ENCODE measurements around the gene HFE.
A peak's percentile ranks its signal among the peaks of the same experiment; 100 is the strongest.
"Not testable (repeated sequence)": the region's sequence is repeated elsewhere in the genome, so short reads cannot be mapped to it uniquely, and the experiment has no call there.

The HFE gene

DNA sequence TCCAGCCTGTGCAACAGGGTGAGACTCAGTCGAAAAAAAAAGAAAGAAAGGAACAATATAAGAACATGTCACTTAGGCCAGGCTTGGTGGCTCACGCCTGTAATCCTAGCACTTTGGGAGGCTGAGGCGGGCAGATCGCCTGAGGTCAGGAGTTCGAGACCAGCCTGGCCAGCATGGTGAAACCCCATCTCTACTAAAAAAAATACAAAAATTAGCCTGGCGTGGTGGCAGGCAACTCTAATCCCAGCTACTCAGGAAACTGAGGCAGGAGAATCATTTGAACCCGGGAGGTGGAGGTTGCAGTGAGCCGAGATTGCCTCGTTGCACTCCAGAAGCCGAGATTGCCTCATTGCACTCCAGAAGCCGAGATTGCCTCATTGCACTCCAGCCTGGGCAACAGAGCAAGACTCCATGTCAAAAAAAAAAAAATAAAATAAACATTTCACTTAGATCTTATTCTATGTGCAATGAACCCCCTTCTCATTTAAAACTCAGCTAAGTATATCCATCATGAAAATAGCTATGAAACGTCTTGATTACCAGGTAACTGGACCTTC is 28.7 kb upstream of the HFE start:
- DNase-seq (ENCODE audit: low read depth), result not testable (repeated sequence)

DNA sequence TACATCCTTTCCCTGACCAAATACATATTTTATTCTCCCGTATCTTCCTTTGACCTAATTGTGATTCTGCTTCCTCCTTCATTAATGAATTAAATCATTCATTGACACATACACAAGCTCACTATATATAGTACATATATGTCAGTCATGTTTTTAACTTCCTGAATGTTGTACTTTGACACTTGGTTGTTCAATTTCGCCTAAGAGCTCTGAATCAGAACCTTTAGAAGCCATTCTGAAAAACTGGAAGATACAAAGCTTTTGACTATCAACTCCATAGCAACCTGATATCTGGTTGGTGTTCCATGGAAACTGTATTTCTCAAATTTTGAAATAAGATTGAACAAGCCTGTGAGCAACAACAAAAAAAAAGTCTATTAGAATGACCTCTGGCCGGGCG is 27.3 kb upstream of the HFE start:
- no peak for DNase-seq (ENCODE audit: low read depth)

DNA sequence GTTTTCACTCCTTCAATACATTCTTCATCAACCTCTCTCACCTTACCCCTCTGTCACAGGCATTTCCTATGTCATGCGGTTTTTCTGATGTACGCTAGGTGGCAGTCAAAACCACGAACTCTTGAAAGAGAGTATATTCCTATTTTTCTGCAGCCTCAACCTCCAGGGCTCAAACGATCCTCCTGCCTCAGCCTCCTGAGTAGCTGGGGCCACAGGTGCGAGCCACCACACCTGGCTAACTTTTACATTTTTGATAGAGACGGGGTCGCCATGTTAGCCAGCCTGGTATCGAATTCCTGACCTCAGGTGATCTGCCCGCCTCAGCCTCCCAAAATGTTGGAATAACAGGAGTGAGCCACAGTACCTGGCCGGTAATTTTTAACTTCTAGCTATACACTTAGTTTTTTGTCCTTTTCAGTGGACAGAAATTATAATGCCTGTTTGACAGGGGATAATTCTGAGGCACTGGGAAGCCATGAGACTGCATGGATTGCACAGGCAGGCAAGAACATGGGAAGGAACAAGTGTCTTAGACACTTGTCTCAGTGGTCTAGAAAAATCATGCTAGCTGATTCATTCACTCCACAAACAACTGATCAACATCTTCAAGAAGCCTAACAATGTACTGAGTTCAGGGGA is 22.5 kb upstream of the HFE start:
- no peak for DNase-seq (ENCODE audit: low read depth)

DNA sequence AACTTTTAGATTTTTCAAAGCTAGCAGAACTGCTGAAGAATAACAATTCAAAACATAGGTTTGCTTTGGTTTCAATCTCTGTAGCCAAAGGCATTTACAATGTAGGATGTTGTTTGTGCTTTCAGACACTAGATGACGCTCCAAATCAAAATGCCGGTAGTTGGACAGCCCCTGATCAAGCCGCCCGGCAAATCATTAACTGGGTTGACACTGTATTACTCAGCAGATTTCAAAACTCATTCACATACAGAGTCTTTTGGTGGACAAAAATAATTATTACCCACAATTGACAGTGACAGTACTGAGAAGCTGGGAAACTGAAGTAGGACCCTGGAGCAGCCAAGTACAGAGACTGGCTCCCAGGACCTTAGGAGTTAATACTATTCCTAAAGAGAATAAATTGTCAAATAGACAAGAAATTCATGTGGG is 21.3 kb upstream of the HFE start:
- DNase-seq (ENCODE audit: low read depth), result peak; percentile 21

DNA sequence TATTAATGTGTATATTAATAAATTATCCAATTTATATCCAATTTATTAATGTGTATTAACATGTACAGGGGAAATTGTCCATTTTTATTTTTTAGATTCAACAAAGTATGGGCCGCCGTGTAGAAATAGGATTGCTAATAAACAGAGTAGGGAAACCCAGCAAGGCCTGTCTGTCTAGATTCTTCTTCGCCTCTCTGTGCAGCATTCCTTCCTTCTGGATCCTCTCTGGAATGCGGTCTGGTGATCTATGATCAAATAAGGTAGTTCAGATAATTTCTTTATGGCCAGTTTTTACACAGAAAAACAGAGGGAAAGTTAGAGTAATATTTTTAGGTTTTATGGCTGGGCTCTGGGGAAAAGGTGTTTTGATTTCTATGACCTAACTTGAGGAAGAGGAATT is 19.9 kb upstream of the HFE start:
- no peak for DNase-seq (ENCODE audit: low read depth)

DNA sequence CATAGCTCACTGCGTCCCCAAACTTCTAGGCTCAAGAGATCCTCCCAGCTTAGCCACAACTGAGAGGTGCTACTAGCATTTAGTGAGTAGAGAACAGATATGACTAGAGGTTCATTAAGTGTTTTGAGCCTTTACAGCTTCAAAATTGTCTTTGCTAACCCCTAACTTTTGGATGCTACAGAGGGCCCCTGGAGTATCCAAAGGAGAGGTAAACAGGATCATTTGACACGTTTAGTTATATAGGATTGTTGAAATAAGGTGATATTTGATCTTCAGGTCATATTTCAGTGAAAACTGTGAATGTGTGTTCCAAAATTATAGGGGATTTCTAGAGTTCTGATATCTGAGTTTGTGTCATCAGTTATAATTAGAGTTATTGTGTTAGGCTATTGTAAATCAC is 19.2 kb upstream of the HFE start:
- DNase-seq (ENCODE audit: low read depth), result no peak

DNA sequence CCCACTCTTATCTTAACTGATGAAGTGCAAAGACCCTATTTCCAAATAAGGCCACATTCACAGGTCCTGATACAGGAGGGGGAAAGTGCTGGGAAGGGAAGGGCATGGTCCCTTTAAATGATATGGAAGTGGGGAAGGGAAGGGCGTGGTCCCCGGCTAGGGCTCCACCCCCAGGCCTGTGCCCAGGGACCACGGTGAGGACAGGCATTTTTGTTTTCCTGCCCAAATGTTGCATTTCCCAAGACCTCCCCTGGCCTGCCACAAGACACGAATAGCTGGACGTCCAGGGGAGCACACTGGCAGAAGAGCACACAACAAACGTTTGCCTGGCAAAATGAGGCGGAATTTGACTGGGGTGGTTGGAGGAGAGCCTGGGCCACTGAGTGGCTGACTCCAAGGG is 16.1 kb upstream of the HFE start:
- DNase-seq (ENCODE audit: low read depth), result no peak

DNA sequence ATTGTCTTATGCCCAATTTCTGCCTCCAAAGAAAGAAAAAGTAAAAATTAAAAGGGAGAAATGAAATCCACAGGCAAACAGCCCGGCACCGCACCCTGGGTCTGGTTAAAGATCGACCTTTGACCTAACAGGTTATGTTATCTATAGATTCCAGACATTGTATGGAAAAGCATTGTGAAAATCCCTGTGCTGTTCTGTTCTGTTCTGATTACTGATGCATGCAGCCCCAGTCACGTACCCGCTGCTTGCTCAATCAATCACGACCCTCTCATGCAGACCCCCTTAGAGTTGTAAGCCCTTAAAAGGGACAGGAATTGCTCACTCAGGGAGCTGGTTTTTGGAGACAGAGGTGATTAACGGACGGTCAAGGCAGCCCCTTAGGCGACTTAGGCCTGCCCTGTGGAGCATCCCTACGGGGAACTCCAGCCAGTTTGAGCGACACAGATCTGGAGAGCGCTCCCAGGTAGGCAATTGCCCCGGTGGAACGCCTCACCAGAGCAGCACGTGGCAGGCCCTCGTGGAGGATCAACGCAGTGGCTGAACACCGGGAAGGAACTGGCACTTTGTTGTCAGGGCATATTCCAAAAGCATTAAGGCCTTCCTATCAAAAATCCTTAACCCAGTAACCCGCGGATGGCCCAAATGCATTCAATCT is 12.0 kb upstream of the HFE start:
- no peak for DNase-seq (ENCODE audit: low read depth)

DNA sequence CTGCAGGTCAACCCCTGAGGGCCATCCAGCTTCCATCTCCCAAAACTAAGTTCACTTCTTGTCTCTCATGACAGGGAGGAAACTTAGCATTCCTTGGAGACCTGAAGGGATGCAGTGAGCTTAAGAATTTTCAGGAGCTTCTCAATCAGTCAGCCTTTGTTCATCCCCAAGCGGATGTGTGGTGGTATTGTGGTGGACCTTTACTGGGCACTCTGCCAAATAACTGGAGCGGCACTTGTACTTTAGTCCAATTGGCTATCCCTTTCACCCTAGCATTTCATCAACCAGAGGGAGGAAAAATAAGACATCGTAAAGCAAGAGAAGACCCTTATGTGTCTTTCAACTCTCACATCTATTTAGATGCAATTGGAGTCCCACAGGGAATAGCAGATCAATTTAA is 9.2 kb upstream of the HFE start:
- DNase-seq (ENCODE audit: low read depth), result not testable (repeated sequence)

DNA sequence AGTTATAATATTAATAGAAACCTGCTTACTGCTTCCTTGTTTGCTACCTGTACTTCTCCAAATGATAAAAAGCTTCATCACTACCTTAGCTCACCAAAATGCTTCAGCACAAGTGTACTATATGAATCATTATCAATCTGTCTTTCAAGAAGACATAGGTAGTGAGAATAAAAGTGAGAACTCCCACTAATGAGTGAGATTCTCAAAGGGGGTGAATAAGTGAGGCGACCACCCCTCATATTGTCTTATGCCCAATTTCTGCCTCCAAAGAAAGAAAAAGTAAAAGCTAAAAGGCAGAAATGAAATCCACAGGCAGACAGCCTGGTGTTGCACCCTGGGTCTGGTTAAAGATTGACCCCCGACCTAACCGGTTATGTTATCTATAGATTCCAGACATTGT is 6.1 kb upstream of the HFE start:
- not testable (repeated sequence) for DNase-seq (ENCODE audit: low read depth)

DNA sequence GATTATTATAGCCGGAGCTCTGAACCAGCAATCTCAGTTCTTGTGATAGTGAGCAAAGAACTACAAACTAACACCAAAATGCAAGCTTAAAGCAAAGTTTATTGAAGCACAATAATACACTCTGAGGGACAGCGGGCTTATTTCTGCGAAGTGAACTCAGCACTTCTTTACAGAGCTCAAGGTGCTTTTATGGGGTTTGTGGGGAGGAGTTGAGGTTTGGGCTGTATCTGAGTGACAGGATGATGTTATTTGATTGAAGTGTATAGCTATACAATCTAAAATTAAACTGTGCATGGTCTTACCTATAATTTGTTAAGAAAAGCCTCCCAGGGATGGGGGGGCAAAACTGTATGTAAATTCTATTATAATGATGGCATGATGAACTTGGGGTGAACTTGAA is 1.0 kb upstream of the HFE start:
- peak; percentile 55 for DNase-seq (ENCODE audit: low read depth)

DNA sequence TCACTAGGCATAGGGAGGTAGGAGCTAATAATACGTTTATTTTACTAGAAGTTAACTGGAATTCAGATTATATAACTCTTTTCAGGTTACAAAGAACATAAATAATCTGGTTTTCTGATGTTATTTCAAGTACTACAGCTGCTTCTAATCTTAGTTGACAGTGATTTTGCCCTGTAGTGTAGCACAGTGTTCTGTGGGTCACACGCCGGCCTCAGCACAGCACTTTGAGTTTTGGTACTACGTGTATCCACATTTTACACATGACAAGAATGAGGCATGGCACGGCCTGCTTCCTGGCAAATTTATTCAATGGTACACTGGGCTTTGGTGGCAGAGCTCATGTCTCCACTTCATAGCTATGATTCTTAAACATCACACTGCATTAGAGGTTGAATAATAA is 1.1 kb downstream of the HFE start:
- DNase-seq (ENCODE audit: low read depth), result no peak

DNA sequence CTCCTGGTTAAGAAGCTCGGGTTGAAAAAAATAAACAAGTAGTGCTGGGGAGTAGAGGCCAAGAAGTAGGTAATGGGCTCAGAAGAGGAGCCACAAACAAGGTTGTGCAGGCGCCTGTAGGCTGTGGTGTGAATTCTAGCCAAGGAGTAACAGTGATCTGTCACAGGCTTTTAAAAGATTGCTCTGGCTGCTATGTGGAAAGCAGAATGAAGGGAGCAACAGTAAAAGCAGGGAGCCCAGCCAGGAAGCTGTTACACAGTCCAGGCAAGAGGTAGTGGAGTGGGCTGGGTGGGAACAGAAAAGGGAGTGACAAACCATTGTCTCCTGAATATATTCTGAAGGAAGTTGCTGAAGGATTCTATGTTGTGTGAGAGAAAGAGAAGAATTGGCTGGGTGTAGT is 2.0 kb downstream of the HFE start:
- no peak for DNase-seq (ENCODE audit: low read depth)

DNA sequence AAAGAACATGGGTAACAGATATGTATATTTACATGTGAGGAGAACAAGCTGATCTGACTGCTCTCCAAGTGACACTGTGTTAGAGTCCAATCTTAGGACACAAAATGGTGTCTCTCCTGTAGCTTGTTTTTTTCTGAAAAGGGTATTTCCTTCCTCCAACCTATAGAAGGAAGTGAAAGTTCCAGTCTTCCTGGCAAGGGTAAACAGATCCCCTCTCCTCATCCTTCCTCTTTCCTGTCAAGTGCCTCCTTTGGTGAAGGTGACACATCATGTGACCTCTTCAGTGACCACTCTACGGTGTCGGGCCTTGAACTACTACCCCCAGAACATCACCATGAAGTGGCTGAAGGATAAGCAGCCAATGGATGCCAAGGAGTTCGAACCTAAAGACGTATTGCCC is 5.2 kb downstream of the HFE start:
- no peak for DNase-seq (ENCODE audit: low read depth)

DNA sequence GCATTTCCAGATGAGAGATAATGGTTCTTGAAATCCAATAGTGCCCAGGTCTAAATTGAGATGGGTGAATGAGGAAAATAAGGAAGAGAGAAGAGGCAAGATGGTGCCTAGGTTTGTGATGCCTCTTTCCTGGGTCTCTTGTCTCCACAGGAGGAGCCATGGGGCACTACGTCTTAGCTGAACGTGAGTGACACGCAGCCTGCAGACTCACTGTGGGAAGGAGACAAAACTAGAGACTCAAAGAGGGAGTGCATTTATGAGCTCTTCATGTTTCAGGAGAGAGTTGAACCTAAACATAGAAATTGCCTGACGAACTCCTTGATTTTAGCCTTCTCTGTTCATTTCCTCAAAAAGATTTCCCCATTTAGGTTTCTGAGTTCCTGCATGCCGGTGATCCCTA is 6.8 kb downstream of the HFE start:
- no peak for DNase-seq (ENCODE audit: low read depth)

DNA sequence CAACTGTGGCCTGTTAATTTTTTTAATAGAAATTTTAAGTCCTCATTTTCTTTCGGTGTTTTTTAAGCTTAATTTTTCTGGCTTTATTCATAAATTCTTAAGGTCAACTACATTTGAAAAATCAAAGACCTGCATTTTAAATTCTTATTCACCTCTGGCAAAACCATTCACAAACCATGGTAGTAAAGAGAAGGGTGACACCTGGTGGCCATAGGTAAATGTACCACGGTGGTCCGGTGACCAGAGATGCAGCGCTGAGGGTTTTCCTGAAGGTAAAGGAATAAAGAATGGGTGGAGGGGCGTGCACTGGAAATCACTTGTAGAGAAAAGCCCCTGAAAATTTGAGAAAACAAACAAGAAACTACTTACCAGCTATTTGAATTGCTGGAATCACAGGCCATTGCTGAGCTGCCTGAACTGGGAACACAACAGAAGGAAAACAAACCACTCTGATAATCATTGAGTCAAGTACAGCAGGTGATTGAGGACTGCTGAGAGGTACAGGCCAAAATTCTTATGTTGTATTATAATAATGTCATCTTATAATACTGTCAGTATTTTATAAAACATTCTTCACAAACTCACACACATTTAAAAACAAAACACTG is 10.1 kb downstream of the HFE start:
- peak; percentile 55 for DNase-seq (ENCODE audit: low read depth)

DNA sequence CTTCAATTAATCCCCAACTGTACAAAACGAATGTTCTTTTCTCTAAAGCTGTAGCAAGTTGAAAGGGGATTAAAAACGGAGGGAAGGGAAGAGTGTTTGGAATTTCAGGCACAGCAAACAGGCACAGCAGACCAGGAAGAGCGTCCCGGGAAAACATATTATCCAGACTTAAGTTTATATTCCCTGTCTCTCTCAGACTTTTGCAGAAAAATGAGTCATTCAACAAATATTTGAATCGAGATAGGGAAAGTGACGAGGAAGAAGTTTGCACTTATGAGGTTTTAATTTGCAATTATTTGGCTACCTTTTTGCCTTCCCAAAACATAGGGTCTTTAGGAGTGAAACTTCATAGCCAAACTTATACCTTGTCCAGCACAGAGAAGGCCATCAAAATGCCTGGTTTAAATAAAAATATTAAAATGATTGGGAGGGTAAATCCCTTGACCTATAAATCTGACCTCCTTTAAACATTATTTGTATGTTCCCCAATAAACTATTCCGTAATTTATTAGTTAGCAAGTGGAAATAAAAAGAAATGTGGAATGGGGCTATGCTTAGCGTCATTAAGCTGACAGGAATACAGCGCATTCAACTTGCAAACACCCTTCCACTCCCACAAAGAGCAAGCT is 16.0 kb downstream of the HFE start:
- DNase-seq (ENCODE audit: low read depth), result no peak

DNA sequence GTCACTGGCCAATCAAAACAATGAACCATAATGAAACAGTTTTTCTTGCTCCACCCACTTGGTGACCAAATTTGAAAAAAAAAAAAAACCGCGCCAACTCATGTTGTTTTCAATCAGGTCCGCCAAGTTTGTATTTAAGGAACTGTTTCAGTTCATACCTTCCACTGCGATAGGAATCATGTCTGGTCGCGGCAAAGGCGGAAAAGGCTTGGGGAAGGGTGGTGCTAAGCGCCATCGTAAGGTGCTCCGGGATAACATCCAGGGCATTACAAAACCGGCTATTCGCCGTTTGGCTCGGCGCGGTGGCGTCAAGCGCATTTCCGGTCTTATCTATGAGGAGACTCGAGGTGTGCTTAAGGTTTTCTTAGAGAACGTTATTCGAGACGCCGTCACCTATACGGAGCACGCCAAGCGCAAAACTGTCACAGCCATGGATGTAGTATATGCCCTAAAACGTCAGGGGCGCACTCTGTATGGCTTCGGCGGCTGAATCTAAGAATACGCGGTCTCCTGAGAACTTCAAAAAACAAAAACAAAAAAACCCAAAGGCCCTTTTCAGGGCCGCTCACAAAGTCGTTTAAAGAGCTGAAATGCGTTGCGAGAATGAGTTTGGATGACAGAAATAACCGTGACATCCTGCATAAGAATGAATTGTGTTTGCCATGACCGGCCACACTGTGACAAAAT is 16.7 kb downstream of the HFE start:
- peak; percentile 83 for DNase-seq (ENCODE audit: low read depth)

DNA sequence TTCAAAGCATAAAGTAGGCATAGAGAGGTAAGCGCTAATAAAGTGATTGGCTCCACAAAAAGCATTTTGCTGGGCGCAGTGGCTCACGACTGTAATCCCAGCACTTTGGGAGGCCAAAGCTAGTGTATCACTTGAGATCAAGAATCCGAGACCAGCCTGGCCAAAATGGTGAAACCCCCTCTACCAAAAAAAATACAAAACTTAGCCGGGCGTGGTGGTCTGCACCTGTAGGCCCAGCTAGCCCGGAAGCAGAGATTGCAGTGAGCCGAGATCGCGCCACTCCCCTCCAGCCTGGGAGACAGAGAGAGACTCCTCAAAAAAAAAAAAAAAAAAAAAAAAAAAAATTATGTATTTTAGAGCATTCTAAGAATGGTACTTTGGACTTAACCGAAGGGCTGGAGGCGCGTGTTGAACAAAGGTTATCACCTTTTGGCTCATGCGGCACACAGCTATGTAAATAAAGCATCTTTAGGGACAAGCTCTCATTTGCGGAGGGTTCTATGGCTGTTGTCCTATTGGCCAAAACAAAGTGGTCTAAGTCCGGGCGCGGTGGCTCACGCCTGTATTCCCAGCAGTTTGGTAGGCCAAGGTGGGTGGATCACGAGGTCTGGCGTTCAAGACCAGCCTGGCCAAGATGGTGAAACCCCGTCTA is 17.4 kb downstream of the HFE start:
- no peak for DNase-seq (ENCODE audit: low read depth)

DNA sequence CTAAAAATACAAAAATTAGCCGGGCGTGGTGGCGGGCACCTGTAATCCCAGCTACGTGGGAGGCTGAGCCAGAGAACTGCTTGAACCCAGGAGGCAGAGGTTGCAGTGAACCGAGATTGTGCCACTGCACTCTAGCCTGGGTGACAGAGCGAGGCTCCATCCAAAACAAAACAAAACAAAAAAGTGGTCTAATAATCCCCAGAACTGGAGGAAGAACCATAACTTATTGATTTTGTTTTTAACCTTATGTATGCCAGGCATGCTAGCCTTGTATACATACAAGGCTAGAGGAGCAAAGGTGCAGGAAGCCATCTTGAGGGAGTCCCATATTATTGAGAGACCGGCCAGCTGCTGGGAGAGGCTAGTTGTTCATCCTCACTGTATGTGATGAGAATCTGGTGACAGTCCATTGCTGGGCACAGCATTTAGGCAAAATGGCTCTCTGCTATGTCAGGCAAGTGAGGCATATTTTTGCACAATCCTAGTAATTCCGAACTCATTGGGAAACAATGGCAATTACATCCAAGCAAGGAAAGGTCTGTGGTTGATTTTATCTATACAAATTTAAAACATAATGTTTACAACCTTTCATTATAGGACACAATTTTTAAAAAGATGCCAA is 18.0 kb downstream of the HFE start:
- DNase-seq (ENCODE audit: low read depth), result no peak

DNA sequence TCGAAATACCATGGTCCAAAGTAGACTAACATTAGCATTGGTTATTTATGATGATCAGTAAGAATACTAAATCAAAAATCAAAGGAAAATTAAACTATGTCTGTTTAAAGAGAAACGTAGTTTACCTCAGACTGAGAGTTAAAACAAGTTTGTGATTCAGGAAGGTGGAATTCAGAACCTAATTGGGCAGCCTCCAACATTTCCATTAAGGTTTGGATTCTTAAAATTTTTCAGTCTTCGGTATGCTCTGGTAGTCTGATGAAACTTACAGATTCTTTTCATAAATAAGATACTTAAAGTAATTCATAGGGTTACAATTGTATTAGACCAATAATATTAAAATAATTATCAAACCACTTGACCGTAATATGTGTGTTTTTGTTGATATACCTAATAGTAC is 18.6 kb downstream of the HFE start:
- DNase-seq (ENCODE audit: low read depth), result no peak
